DND-41 (cell line): ENCODE data around the gene CALN1.

Experiments used
- ATAC-seq: fragments of 200-7000 bp; cut with Tn5 transposase; 3 replicates; pipeline ENCODE4 v1.9.1; 2021; ENCODE audit warnings: low read depth; ENCODE audit not compliant: insufficient read depth
- DNase-seq: peaks from one replicate; pipeline ENCODE4 v3.0.0-alpha.2; 2020
- H2AFZ ChIP-seq: 2 replicates; pipeline ENCODE4 v1.6.0; 2012; ENCODE audit warnings: low read depth, low read length
- H3K27ac ChIP-seq: 2 replicates; pipeline ENCODE4 v1.5.1; 2012; ENCODE audit warnings: low read length, inconsistent platforms
- H3K27me3 ChIP-seq: fragments of 200-600 bp; sonication (generic); 2 replicates; pipeline ENCODE4 v1.6.0; 2012; ENCODE audit warnings: low read length, mild to moderate bottlenecking, inconsistent platforms; ENCODE audit not compliant: insufficient read depth, poor library complexity
- H3K36me3 ChIP-seq: 2 replicates; pipeline ENCODE4 v1.5.1; 2012; ENCODE audit warnings: low read length, inconsistent platforms; ENCODE audit not compliant: insufficient read depth
- H3K4me1 ChIP-seq: 2 replicates; pipeline ENCODE4 v1.5.1; 2012; ENCODE audit warnings: mild to moderate bottlenecking, low read length; ENCODE audit not compliant: insufficient read depth
- H3K4me2 ChIP-seq: 2 replicates; pipeline ENCODE4 v1.6.0; 2012; ENCODE audit warnings: mild to moderate bottlenecking, moderate library complexity, low read length, inconsistent platforms; ENCODE audit not compliant: insufficient read depth
- H3K4me3 ChIP-seq, 2 experiments: fragments of 200-600 bp in 1 of 2; shearing (Covaris generic) in 1 of 2; 2 replicates each; pipeline ENCODE4 v1.5.1; 2012 to 2016; ENCODE audit warnings: inconsistent platforms in 2 of 2, low read length in 2 of 2, mild to moderate bottlenecking in 2 of 2, low read depth in 1 of 2, moderate library complexity in 1 of 2
- H3K79me2 ChIP-seq: 2 replicates; pipeline ENCODE4 v1.6.0; 2012; ENCODE audit warnings: low read length, inconsistent platforms; ENCODE audit not compliant: insufficient read depth
- H3K9ac ChIP-seq: 2 replicates; pipeline ENCODE4 v1.6.0; 2012; ENCODE audit warnings: low read depth, mild to moderate bottlenecking, inconsistent platforms, low read length, moderate library complexity
- H3K9me3 ChIP-seq: 2 replicates; pipeline ENCODE4 v1.5.1; 2012; ENCODE audit warnings: low read length, moderate library complexity, mild to moderate bottlenecking, inconsistent platforms; ENCODE audit not compliant: insufficient read depth, severe bottlenecking
- H4K20me1 ChIP-seq: 2 replicates; pipeline ENCODE4 v1.6.0; 2012; ENCODE audit warnings: low read length; ENCODE audit not compliant: insufficient read depth
- CTCF ChIP-seq: IDR thresholded peaks from 2 replicates; pipeline ENCODE4 v1.5.1; 2012; ENCODE audit warnings: borderline replicate concordance, low read length, moderate library complexity, mild to moderate bottlenecking; ENCODE audit not compliant: poor library complexity, severe bottlenecking; ENCODE audit errors: extremely low read depth
- EZH2 ChIP-seq: IDR thresholded peaks from 3 replicates; pipeline ENCODE4 v1.6.1; 2012; ENCODE audit warnings: borderline replicate concordance, low read depth, mild to moderate bottlenecking, moderate library complexity, low read length, inconsistent platforms; ENCODE audit not compliant: severe bottlenecking

Gene CALN1

DNA sequence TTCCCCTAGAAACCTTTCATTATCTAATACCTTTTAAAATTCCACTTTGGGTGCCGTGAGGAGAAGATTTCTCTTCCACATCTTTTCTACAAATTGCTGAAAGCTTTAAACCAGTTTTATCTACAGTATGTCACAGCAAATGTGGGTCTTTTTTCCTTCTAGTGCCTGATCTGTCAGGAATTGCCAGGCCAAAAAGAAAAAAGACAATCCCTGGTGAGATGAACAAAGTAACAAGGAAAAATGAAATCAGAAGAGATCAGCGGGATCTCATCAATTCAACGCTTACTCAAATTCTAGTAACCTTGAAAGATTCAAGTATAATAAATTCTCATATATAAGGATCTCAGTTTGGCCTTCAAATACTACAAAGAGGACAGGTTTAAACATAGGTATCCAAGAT is 449.5 kb downstream of the CALN1 start:
- no peaks in the 10 kb centered on the region for H3K36me3 ChIP-seq
- no peaks in the 10 kb centered on the region for H3K27me3 ChIP-seq
- H3K79me2 ChIP-seq = no peaks in the 10 kb centered on the region
- DNase-seq (no peak), ATAC-seq (no peak)
- H3K4me1 ChIP-seq = no peaks in the 10 kb centered on the region
- peaks cover 16% of the 10 kb centered on the region for H3K9me3 ChIP-seq
- H3K9ac ChIP-seq = no peak overlapping the region
- H3K27ac ChIP-seq = no peak overlapping the region
- no peak overlapping the region for H3K4me2 ChIP-seq
- TF ChIP-seq EZH2 (no peak), CTCF (no peak)
- no peaks in the 10 kb centered on the region for H4K20me1 ChIP-seq
- no peak overlapping the region for H2AFZ ChIP-seq
- H3K4me3 ChIP-seq = no peak overlapping the region

DNA sequence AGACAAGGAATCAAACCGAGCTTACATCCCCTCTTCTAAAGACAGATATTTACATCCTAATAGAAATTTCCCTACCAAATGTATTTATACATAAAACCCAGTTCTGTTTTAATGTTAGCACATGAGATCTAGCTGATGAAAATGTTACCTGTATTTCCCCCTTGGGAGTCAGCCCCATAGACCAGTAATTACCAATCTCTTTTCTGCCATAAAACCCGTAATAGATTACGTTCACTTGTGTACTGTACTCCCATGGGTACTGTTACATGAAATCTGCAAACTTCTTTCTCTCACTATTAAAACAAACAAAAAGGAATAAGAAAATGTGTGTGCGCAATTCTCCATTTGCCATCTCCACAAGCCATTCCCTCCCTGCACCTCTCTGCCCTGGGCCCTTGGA is 450.9 kb downstream of the CALN1 start:
- DNase-seq = no peak
- H3K4me1 ChIP-seq = no peaks in the 10 kb centered on the region

GRCh38 chr7:71942115-71942514 is 470.0 kb downstream of the CALN1 start:
- Histone ChIP-seq H3K4me1 (peaks cover 11% of the 10 kb centered on the region), H3K4me3 (no peak overlapping the region), H3K9ac (no peak overlapping the region), H3K79me2 (no peaks in the 10 kb centered on the region), H4K20me1 (no peaks in the 10 kb centered on the region), H3K4me2 (no peak overlapping the region), H3K9me3 (no peaks in the 10 kb centered on the region), H2AFZ (no peak overlapping the region), H3K27ac (no peak overlapping the region), H3K36me3 (no peaks in the 10 kb centered on the region), H3K27me3 (no peaks in the 10 kb centered on the region)
- no peak for TF ChIP-seq EZH2
- TF ChIP-seq CTCF = no peak
- ATAC-seq (no peak), DNase-seq (no peak)

More for the DNA sequence above, 450.9 kb downstream of the CALN1 start:
- H3K27ac ChIP-seq = no peak overlapping the region
- no peak for TF ChIP-seq EZH2
- no peak for TF ChIP-seq CTCF
- no peaks in the 10 kb centered on the region for H4K20me1 ChIP-seq
- no peaks in the 10 kb centered on the region for H3K27me3 ChIP-seq
- peaks cover 14% of the 10 kb centered on the region for H3K9me3 ChIP-seq
- no peak overlapping the region for H2AFZ ChIP-seq
- no peak for ATAC-seq
- H3K4me2 ChIP-seq = no peak overlapping the region
- no peaks in the 10 kb centered on the region for H3K79me2 ChIP-seq
- H3K9ac ChIP-seq = no peak overlapping the region
- H3K4me3 ChIP-seq = no peak overlapping the region
- H3K36me3 ChIP-seq = no peaks in the 10 kb centered on the region
